HG02610 (cell line): ENCODE data around the gene B4GALNT3.

ENCODE experiments used
- ATAC-seq: cut with Tn5 transposase; IDR thresholded peaks from one replicate; pipeline ENCODE4 v1.9.1; 2021; ENCODE audit warnings: mild to moderate bottlenecking, moderate library complexity; ENCODE audit not compliant: unreplicated experiment

The B4GALNT3 gene

DNA sequence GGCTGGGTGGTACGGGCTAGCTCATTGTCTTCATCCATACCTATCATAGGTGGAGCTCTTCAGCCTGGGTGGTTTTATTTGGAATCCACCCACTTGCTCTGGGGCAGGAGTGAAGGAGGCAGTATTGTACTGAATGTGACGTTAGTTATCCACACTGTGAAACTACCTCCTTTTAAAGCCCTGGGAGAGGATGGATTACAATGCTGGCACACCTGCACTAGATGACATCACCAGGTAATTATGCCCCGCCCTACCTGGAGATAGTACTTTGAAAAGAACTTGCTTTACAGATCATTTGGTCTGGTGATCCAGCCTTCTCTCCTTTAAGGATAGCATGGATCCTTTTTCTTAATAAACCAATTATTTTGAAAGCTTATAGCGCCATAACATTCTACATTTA lies 78.0 kb downstream of the B4GALNT3 start:
- no peak for ATAC-seq

GRCh38 chr12:538731-539539 lies 79.2 kb downstream of the B4GALNT3 start:
- no peak for ATAC-seq

DNA sequence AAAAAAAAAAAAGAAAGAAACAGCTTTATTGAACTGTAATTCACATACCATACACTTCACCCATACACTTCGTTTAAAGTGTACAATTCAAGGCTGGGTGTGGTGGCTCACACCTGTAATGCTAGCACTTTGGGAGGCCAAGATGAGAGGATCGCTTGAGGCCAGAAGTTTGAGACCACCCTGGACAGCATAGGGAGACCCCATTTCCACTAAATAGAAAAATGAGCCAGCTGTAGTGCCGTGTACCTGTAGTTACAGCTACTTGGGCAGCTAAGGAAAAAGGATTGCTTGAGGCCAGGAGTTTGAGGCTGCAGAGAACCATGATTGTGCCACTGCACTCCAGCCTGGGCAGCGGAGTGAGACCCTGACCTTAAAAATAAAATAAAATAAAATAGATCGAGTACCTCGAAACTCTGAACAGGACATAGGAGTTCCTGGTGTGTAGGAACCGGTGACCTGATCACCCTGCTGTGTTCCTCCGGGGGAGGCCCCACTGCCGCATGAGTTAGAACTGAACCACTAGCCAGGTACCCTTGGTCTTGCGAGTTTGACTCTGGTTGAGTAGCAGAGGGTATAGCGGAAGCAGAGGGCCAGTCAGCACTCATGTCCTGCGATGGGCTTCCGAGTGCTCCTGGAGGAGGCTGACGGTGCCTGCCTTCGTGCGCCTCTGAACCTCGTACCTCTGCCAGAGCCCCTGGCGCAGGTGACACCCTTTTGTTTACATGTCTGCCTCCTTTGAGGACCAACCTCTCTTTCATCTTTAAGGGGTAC lies 80.0 kb downstream of the B4GALNT3 start:
- ATAC-seq = no peak

DNA sequence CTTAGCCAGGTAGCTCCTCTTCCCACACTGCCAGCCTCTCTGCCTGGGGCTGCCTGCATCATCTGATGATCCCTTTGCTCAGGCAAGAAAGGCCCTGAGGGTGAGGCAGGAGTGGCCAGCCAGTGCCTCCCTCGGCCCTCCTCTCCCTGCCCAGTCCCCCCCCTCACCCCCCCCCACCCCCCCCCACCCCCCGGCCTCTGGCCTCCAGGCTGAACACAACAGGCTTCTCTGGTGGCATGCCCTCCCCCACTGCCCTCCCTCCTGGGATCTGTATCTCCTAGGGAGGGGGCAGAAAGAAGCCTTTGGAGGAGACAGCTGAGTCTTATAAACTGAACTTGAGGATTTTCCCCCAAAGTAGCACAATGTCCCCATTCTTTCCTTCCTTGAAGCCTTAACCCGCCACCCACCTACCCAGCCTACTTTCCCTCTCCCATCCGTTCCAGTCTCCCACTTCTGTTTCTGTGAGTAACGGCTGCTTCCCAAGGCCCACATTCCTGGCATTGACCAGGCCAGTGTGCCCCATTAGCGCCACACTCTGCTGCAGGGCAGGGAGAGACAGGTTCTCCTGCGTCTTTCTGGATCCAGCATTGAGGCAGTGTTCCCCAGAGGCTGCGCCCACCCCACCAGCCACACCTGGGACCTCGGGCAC lies 82.1 kb downstream of the B4GALNT3 start:
- ATAC-seq = no peak

DNA sequence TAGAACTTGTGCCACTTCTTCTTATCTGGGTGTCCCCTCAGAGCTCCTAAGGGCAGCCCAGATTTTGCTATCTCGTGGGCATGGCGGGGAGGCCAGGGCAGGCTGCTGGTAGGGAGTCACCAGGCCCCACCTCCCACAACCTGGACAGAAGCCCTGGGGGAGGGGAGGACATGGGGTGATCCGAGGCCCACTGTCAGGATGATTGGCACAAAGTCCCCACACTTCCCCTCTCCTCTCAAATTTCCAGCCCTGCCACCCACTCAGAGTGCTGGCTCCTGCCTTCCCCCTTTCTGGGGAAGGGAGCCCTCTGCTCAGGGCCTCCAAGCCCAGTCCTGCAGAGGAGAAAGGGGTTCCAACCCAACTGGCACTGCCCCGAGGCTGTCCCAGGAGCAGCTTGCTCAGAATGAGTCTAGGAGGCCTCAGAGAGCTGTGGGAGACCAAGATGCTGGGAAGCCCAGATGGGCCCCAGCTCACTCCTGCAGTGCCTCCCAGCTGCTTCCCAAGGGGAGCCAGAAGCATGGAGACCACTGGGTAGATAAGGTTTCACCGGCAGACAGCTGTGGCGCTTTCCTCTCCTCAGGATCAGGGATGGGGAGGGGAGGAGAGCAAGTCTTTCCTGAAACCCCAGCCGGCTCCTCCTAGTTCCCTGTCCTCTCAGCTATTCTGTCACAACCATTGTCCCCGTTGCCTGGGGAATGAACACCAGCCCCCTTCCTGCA lies 82.8 kb downstream of the B4GALNT3 start:
- ATAC-seq = no peak

GRCh38 chr12:543114-543451 lies 83.3 kb downstream of the B4GALNT3 start:
- no peak for ATAC-seq

DNA sequence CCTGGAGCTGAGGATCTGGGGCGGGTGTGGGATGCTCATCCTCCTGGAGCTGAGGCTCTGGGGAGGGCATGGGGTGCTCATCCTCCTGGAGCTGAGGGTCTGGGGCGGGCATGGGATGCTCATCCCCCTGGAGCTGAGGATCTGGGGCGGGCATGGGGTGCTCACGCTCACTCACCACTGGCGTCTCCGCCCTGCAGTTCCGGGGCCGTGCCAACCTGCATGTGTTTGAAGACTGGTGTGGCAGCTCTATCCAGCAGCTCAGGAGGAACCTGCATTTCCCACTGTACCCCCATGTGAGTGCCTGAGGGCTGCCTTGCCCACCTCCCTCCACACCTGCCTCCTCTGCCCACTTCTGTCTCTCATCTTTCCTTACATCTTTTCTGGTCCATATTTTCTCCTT lies 84.4 kb downstream of the B4GALNT3 start:
- no peak for ATAC-seq

GRCh38 chr12:544941-545635 lies 85.3 kb downstream of the B4GALNT3 start:
- ATAC-seq = no peak

DNA sequence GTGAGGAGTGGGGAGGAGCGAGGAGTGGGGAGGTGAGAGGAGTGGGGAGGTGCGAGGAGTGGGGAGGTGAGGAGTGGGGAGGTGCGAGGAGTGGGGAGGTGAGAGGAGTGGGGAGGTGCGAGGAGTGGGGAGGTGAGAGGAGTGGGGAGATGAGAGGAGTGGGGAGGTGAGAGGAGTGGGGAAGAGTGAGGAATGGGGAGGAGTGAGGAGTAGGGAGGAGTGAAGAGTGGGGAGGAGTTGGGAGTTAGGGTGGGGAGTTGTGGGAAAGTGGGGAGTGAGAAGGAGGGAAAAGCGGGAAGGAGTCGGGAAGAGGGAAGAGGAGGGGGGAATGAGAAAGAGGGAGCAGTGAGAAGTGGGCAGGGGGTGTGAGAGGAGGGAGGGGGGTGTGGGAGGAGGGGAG lies 86.1 kb downstream of the B4GALNT3 start:
- no peak for ATAC-seq

GRCh38 chr12:546265-546919 lies 86.7 kb downstream of the B4GALNT3 start:
- ATAC-seq = no peak

- no peak for ATAC-seq
Observed at GRCh38 chr12:546920-547845, 87.4 kb downstream of the B4GALNT3 start.

DNA sequence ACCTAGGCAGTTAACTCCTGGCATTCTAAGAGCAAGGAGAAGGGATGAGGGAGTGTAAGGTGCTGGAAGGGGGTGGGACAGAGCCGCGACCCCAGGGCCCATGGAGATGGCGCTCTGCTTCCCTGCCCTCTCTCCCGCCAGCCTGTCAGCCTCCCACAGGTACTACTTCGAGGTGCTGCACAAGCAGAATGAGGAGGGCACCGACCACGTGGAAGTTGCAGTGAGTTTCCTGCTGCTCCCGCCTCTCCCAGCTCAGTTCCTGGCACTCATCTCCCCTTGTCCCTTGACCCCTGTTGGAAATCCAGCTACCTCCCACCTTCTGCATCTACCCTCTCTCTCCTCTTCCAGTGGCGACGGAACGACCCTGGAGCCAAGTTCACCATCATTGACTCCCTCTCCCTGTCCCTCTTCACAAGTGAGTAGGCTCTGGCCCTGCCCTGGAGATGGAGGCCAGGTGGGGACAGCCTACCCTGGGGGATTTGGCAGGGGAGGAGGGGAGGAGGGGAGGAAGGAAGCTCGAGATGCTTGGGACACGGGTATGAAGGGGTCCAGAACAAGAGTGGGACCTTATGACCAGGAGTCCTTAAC lies 88.2 kb downstream of the B4GALNT3 start:
- ATAC-seq = no peak

DNA sequence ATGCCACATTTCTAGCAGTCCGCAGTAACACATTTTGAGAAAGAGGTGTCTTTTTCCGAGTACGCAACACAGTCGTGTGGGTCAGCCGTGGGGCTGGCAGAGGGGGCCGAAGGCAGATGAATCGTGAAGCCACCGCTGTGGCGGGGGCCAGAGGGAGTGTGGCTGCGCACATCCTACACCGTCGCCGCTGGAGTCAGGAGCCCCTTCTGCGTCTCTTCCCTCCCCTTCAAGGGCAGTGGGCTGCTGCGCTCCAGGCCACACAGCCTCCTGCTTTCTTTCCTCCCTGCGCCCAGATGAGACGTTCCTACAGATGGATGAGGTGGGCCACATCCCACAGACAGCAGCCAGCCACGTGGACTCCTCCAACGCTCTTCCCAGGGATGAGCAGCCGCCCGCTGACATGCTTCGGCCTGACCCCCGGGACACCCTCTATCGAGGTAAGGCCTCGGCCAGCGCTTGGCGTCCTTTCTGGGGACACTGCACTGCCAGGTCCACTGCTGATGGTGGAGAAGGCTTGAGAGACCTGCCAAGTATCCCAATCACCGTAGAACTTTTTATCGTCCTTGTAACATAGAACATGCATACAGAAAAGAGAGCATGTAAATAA lies 89.8 kb downstream of the B4GALNT3 start:
- no peak for ATAC-seq

GRCh38 chr12:550473-551260 lies 90.9 kb downstream of the B4GALNT3 start:
- no peak for ATAC-seq

GRCh38 chr12:552466-552865 lies 92.7 kb downstream of the B4GALNT3 start:
- ATAC-seq = no peak

GRCh38 chr12:553216-554000 lies 93.7 kb downstream of the B4GALNT3 start:
- no peak for ATAC-seq

GRCh38 chr12:554001-554285 lies 94.2 kb downstream of the B4GALNT3 start:
- no peak for ATAC-seq
